NB4 (cell line): Measurements from ENCODE around the gene LAMB1.

Experiments used
- DNase-seq: peaks from one replicate; pipeline ENCODE4 v3.0.0; 2010; ENCODE audit warnings: low read depth
- H3K4me3 ChIP-seq: one replicate; pipeline ENCODE4 v1.5.1; 2011; ENCODE audit warnings: mild to moderate bottlenecking, low read depth, low read length, moderate library complexity
- CTCF ChIP-seq: IDR thresholded peaks from one replicate; pipeline ENCODE4 v1.5.1; 2012; ENCODE audit warnings: low read depth, low read length
- MAX ChIP-seq: IDR thresholded peaks from 2 replicates; pipeline ENCODE4 v1.6.1; 2011; ENCODE audit warnings: low read depth, low read length
- MYC ChIP-seq: IDR thresholded peaks from 2 replicates; pipeline ENCODE4 v1.6.1; 2011; ENCODE audit warnings: low read depth, low read length
- POLR2A ChIP-seq: IDR thresholded peaks from 2 replicates; pipeline ENCODE4 v1.6.1; 2011; ENCODE audit warnings: mild to moderate bottlenecking; ENCODE audit not compliant: insufficient read length; ENCODE audit errors: extremely low read depth

The LAMB1 gene

GRCh38 chr7:107938456-107939250 lies 64.3 kb downstream of the LAMB1 start:
- H3K4me3 ChIP-seq, result no peak overlapping the region
- TF ChIP-seq CTCF (no peak), MAX (no peak), MYC (no peak), POLR2A (no peak)
- DNase-seq, result no peak

- no peak overlapping the region for H3K4me3 ChIP-seq
- TF ChIP-seq MAX (no peak), POLR2A (no peak), MYC (no peak), CTCF (no peak)
- no peak for DNase-seq
Observed at GRCh38 chr7:107937531-107937930, 65.4 kb downstream of the LAMB1 start.

GRCh38 chr7:107936312-107936711 lies 66.6 kb downstream of the LAMB1 start:
- no peak for TF ChIP-seq POLR2A
- no peak for TF ChIP-seq MYC
- TF ChIP-seq CTCF, result no peak
- no peak for TF ChIP-seq MAX
- H3K4me3 ChIP-seq, result no peak overlapping the region
- DNase-seq, result no peak

- no peak for DNase-seq
- TF ChIP-seq POLR2A, result no peak
- no peak for TF ChIP-seq MAX
- TF ChIP-seq CTCF, result no peak
- no peak for TF ChIP-seq MYC
- H3K4me3 ChIP-seq, result no peak overlapping the region
Observed at GRCh38 chr7:107934991-107935770, 67.8 kb downstream of the LAMB1 start.

GRCh38 chr7:107933386-107934013 lies 69.5 kb downstream of the LAMB1 start:
- no peak overlapping the region for H3K4me3 ChIP-seq
- no peak for DNase-seq
- no peak for TF ChIP-seq MYC
- TF ChIP-seq POLR2A, result no peak
- no peak for TF ChIP-seq MAX
- TF ChIP-seq CTCF, result no peak
